Measurements from ENCODE around the gene HPSE2.
"Not testable (repeated sequence)": the region's sequence is repeated elsewhere in the genome, so short reads cannot be mapped to it uniquely, and the experiment has no call there.

Gene HPSE2

GRCh38 chr10:99143651-99144050 lies 92.0 kb downstream of the HPSE2 start:
- DNase-seq: no peak

GRCh38 chr10:99143011-99143410 lies 92.6 kb downstream of the HPSE2 start:
- DNase-seq: no peak

- not testable (repeated sequence) for DNase-seq
These were observed 102.8 kb downstream of the HPSE2 start for GRCh38 chr10:99132897-99133296.

GRCh38 chr10:99125879-99126278 lies 109.8 kb downstream of the HPSE2 start:
- DNase-seq: no peak

- DNase-seq: no peak
These were observed 111.3 kb downstream of the HPSE2 start for GRCh38 chr10:99124376-99124775.

- no peak for DNase-seq
These were observed 111.8 kb downstream of the HPSE2 start for GRCh38 chr10:99123851-99124250.

- no peak for DNase-seq
These were observed 112.3 kb downstream of the HPSE2 start for GRCh38 chr10:99123336-99123735.

- DNase-seq: no peak
These were observed 116.3 kb downstream of the HPSE2 start for GRCh38 chr10:99119258-99119748.

GRCh38 chr10:99115703-99116102 lies 119.9 kb downstream of the HPSE2 start:
- no peak for DNase-seq

GRCh38 chr10:99085358-99085757 lies 150.3 kb downstream of the HPSE2 start:
- no peak for DNase-seq

GRCh38 chr10:99084161-99084560 lies 151.5 kb downstream of the HPSE2 start:
- no peak for DNase-seq

GRCh38 chr10:99080275-99080945 lies 155.2 kb downstream of the HPSE2 start:
- DNase-seq: no peak

GRCh38 chr10:99062591-99062990 lies 173.1 kb downstream of the HPSE2 start:
- DNase-seq: no peak

GRCh38 chr10:99058762-99059161 lies 176.9 kb downstream of the HPSE2 start:
- no peak for DNase-seq

GRCh38 chr10:99057936-99058690 lies 177.5 kb downstream of the HPSE2 start:
- no peak for DNase-seq

GRCh38 chr10:99045671-99046070 lies 190.0 kb downstream of the HPSE2 start:
- no peak for DNase-seq

GRCh38 chr10:99042051-99042771 lies 193.4 kb downstream of the HPSE2 start:
- DNase-seq: no peak

- no peak for DNase-seq
These were observed 194.2 kb downstream of the HPSE2 start for GRCh38 chr10:99041468-99041867.

- DNase-seq: no peak
These were observed 221.8 kb downstream of the HPSE2 start for GRCh38 chr10:99013885-99014284.

- DNase-seq: no peak
These were observed 225.4 kb downstream of the HPSE2 start for GRCh38 chr10:99010286-99010685.

- no peak for DNase-seq
These were observed 227.6 kb downstream of the HPSE2 start for GRCh38 chr10:99008054-99008453.

- DNase-seq: no peak
These were observed 228.2 kb downstream of the HPSE2 start for GRCh38 chr10:99007457-99007856.

- no peak for DNase-seq
These were observed 230.4 kb downstream of the HPSE2 start for GRCh38 chr10:99005254-99005653.

- no peak for DNase-seq
These were observed 230.9 kb downstream of the HPSE2 start for GRCh38 chr10:99004738-99005137.

All from activated naive CD4-positive, alpha-beta T cell treated with anti-CD3 and anti-CD28 coated beads, Interleukin-2, amount 50 U/mL, for 16 hours (primary cell).